Activated T-cell treated with anti-CD3 and anti-CD28 coated beads, Interleukin-2, amount 50 U/mL, for 24 hours (primary cell): ENCODE data around the gene PPCDC.
"Not testable (repeated sequence)": the region's sequence is repeated elsewhere in the genome, so short reads cannot be mapped to it uniquely, and the experiment has no call there.

Source experiments
- DNase-seq: peaks from one replicate; pipeline ENCODE4 v3.0.0-alpha.2; 2020
- H3K27ac Mint-ChIP-seq: 2 replicates; pipeline ENCODE4 v1.8.0; 2020; ENCODE audit warnings: mild to moderate bottlenecking, mixed read lengths
- H3K27me3 Mint-ChIP-seq: 2 replicates; pipeline ENCODE4 v1.8.0; 2020; ENCODE audit warnings: mixed read lengths
- H3K36me3 Mint-ChIP-seq: 2 replicates; pipeline ENCODE4 v1.8.0; 2020; ENCODE audit warnings: low read depth, mixed read lengths
- H3K4me1 Mint-ChIP-seq: 2 replicates; pipeline ENCODE4 v1.8.0; 2020; ENCODE audit warnings: low read depth, mixed read lengths
- H3K4me3 Mint-ChIP-seq: 2 replicates; pipeline ENCODE4 v1.8.0; 2020; ENCODE audit warnings: mild to moderate bottlenecking, moderate library complexity, mixed read lengths
- H3K9me3 Mint-ChIP-seq: 2 replicates; pipeline ENCODE4 v1.8.0; 2020; ENCODE audit warnings: mixed read lengths

PPCDC gene

DNA sequence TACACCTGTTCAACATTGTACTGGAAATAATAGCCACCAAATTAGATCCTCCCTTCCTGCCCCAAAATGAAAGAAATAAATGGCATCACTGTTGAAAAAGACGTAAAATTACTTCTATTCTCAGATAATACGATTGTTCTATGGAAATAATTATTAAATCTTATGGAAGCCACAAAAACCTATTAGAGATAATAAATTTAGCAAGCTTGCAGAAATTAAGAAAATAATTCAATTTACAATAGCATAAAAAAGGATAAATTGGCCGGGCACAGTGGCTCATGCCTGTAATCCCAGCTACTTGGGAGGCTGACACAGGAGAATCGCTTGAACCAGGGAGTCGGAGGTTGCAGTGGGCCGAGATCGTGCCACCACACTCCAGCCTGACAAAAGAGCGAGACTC is 57.8 kb downstream of the PPCDC start:
- H3K4me1 Mint-ChIP-seq, result peaks cover 9% of the 10 kb centered on the region
- no peak for DNase-seq
- H3K27ac Mint-ChIP-seq, result no peak overlapping the region
- peaks cover 31% of the 10 kb centered on the region for H3K27me3 Mint-ChIP-seq
- no peak overlapping the region for H3K4me3 Mint-ChIP-seq
- H3K36me3 Mint-ChIP-seq, result no peaks in the 10 kb centered on the region
- peaks cover 15% of the 10 kb centered on the region for H3K9me3 Mint-ChIP-seq

DNA sequence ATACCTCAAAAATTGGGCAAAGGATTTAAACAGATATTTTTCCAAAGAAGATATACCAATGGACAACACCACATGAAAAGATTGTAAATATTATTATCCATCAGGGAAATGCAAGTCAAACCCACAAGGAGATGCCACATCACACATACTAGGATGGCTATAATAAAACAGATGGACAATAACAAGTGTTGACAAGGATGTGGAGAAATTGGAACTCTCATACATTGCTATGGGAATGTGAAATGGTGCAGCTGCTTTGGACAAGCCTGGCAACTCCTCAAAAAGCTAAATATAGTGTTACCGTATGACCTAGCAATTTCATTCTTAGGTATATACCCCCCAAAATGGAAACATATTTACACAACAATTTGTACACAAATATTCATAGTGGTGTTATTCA is 59.3 kb downstream of the PPCDC start:
- Mint-ChIP-seq H3K36me3 (no peaks in the 10 kb centered on the region), H3K4me3 (no peak overlapping the region), H3K27me3 (peaks cover 31% of the 10 kb centered on the region), H3K27ac (no peak overlapping the region), H3K9me3 (peaks cover 26% of the 10 kb centered on the region), H3K4me1 (peaks cover 4% of the 10 kb centered on the region)
- DNase-seq, result no peak

DNA sequence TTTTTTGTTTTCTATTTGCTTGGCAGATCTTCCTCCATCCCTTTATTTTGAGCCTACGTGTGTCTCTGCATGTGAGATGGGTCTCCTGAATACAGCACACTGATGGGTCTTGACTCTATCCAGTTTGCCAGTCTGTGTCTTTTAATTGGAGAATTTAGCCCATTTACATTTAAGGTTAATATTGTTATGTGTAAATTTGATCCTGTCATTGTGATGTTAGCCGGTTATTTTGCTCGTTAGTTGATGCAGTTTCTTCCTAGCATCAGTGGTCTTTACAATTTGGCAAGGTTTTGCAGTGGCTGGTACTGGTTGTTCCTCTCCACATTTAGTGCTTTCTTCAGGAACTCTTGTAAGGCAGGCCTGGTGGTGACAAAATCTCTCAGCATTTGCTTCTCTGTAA is 62.3 kb downstream of the PPCDC start:
- not testable (repeated sequence) for DNase-seq, H3K36me3 Mint-ChIP-seq, H3K27ac Mint-ChIP-seq, H3K4me1 Mint-ChIP-seq, H3K4me3 Mint-ChIP-seq
- Mint-ChIP-seq H3K27me3 (peaks cover 29% of the 10 kb centered on the region), H3K9me3 (peaks cover 26% of the 10 kb centered on the region)

DNA sequence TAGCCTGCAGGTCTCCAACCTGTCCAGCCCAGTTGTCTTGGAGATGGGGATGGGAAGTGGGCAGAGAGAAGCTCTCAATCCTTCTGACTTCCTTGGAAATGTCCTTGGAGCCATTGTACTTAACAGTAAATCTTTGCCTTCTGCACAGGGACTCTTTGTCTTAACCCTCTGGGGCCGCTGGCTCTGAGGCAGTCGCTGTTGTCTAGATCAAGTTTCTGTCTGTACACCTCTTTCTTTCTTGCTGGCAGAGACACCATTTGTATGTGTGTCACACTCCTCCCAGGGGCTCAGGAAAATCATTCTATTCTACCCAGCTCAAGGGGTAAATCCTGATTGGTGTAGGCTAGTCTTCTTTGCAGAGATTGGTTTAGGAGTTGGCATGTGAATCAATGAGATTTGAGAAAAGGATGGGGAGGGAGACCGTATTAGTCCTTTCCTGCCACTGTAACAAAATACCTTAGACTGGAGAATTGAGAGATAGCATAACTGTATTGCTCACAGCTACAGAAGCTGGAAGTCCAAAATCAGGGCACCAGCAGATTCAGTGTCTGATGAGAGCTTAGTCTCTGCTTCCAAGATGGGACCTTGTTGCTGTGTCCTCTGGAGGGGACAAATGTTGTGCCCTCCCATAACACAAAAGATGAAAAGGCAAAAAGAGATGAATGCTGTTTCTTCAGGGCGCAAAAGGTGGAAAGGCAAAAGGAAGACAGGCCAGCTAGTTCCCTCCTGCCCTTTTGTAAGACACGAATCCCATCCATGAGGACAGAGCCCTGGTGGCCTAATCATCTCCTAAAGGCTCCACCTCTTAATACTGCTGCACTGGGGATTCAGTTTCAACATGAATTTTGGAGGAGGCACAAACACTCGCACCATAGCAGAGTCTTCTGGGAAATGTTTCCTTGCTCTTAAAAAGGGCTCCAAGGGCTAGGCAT is 66.3 kb downstream of the PPCDC start:
- peaks cover 23% of the 10 kb centered on the region for H3K27me3 Mint-ChIP-seq

DNA sequence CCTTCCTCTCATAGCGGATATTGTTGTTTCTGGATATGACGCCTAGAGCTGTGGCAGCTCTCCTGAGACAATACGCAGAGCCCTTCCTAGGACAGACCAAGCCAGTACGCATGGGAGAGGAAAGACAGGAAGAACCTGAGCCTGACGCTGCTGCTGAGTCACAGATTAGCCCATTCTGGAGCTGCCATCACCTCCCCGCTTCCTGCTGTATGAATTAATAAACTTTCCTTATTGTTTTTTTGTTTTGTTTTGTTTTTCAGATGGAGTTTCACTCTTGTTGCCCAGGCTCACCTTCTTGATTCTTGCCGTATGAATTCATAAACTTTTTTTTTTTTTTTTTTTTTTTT is 67.0 kb downstream of the PPCDC start:
- DNase-seq, result no peak
- Mint-ChIP-seq H3K27ac (no peak overlapping the region), H3K9me3 (peaks cover 24% of the 10 kb centered on the region), H3K27me3 (peaks cover 17% of the 10 kb centered on the region), H3K4me1 (peaks cover 19% of the 10 kb centered on the region), H3K36me3 (peaks cover 5% of the 10 kb centered on the region), H3K4me3 (no peak overlapping the region)

More for the DNA sequence above, 66.3 kb downstream of the PPCDC start:
- Mint-ChIP-seq H3K36me3 (peaks cover 5% of the 10 kb centered on the region), H3K4me3 (no peak overlapping the region), H3K9me3 (peaks cover 30% of the 10 kb centered on the region), H3K27ac (no peak overlapping the region), H3K4me1 (peaks cover 14% of the 10 kb centered on the region)
- no peak for DNase-seq

DNA sequence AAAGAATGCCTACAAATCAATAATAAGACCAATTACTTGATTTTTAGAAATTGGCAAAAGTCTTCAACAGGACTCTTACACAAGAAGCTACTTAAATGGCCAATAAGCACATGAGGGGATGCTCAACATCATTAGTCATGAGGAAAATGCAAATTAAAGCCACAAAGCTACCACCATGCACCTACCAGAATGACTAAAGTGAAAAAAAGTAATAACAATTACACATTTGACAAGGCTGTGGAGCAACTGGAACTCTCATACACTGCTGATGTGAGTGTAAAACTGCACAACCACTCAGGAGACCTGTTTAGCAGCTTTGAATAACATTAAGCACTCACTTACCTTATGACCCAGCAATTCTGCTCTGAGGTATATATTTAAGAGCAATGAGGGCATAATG is 68.4 kb downstream of the PPCDC start:
- no peak for DNase-seq
- Mint-ChIP-seq H3K27ac (no peak overlapping the region), H3K27me3 (peaks cover 20% of the 10 kb centered on the region), H3K4me3 (no peak overlapping the region), H3K36me3 (peaks cover 5% of the 10 kb centered on the region), H3K9me3 (peaks cover 13% of the 10 kb centered on the region), H3K4me1 (peaks cover 26% of the 10 kb centered on the region)

DNA sequence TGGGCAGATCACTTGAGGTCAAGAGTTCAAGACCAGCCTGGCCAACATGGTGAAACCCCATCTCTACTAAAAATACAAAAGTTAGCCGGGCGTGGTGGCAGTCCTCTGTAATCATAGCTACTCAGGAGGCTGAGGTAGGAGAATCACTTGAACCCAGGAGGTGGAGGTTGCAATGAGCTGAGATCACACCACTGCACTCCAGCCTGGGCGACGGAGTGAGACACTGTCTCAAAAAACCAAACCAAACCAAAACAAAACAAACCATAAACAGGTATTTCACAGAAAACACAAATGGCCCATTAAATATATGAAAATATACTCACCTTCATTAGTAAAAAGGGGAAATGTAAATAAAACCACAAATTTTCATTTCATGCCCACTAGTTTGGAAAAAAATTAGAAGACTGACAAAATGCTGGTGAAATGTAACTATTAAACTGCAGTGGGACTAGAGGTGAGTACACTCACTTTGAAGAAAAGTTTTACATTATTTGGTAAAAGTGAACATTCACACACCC is 71.6 kb downstream of the PPCDC start:
- not testable (repeated sequence) for H3K36me3 Mint-ChIP-seq, H3K4me3 Mint-ChIP-seq, H3K27ac Mint-ChIP-seq, H3K9me3 Mint-ChIP-seq, DNase-seq
- peaks cover 27% of the 10 kb centered on the region for H3K4me1 Mint-ChIP-seq
- peaks cover 16% of the 10 kb centered on the region for H3K27me3 Mint-ChIP-seq

DNA sequence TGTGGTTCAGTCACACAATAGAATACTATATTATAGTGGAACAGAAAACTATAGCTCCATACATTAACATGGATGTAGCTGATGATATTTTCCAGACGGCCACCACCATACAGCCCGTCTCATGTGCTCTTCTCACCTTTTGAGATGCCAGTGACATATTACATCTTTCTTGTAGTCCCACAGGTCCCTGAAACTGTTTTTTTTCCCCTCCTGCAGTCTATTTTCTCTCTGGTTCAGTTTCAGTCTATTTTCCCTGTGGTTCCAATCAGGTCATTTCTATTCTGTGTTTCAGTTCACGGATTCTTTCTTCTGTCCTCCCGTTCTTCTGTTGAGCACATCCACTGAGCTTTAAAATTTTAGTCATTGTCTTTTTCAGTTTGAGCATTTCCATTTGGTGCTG is 72.2 kb downstream of the PPCDC start:
- Mint-ChIP-seq H3K27me3 (peaks cover 11% of the 10 kb centered on the region), H3K36me3 (peaks cover 4% of the 10 kb centered on the region), H3K4me1 (peaks cover 27% of the 10 kb centered on the region), H3K4me3 (no peak overlapping the region), H3K9me3 (peaks cover 9% of the 10 kb centered on the region), H3K27ac (no peak overlapping the region)
- no peak for DNase-seq

DNA sequence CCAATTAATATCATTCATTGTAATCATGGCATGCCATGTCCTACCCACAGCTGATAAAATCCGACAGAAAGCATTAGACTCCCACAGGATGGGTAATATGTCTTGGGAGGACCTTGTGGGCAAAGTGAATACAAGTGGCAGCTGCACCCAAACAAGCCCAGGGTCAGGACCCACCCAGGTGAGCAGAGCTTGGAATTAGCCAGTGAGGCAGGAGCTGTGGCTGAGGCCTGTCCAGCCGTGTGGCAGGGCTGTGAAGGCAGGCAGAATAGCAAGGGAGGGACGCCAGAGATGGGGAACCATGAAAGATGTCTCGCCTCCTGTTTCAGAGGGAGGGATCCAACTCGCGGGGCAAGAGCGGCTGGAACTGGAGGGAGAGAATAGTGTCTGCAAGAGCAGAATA is 74.5 kb downstream of the PPCDC start:
- no peak overlapping the region for H3K4me3 Mint-ChIP-seq
- peaks cover 15% of the 10 kb centered on the region for H3K4me1 Mint-ChIP-seq
- no peaks in the 10 kb centered on the region for H3K36me3 Mint-ChIP-seq
- no peak for DNase-seq
- H3K9me3 Mint-ChIP-seq, result no peaks in the 10 kb centered on the region
- H3K27ac Mint-ChIP-seq, result no peak overlapping the region
- H3K27me3 Mint-ChIP-seq, result peaks cover 8% of the 10 kb centered on the region

DNA sequence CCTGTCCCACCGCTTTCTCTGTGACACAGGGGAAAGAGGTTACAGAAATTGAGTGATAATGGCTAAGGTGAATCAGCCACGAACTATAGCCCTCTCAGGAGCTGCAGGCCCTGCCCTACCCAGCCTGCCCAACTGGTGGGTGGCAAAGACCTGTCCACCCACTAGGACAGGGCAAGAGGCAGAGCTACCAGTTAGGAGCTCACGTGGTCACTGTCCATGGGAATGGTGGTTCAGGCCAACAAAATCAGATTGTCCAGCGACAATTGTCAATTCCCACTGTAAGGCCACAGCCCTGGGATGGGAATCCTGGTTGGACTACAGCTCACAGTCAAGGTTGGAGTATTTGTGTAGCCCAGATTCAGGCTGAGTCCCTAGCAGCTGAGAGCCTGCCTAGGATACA is 75.0 kb downstream of the PPCDC start:
- H3K4me1 Mint-ChIP-seq, result peaks cover 15% of the 10 kb centered on the region
- no peaks in the 10 kb centered on the region for H3K9me3 Mint-ChIP-seq
- H3K27me3 Mint-ChIP-seq, result peaks cover 12% of the 10 kb centered on the region
- DNase-seq, result no peak
- H3K36me3 Mint-ChIP-seq, result no peaks in the 10 kb centered on the region
- no peak overlapping the region for H3K4me3 Mint-ChIP-seq
- no peak overlapping the region for H3K27ac Mint-ChIP-seq
